Aorta (tissue), 5 donors: Measurements from ENCODE around the gene L1CAM. TPM values are rescaled to one million over a fixed set of nuclear protein-coding genes. Genes with fewer than 3 reads are reported as not detected.

Experiments
- ATAC-seq: fragments of 200-7000 bp; cut with Tn5 transposase; one replicate; pipeline ENCODE4 v1.9.1; 2022; ENCODE audit warnings: moderate library complexity; ENCODE audit not compliant: low FRiP score
- DNase-seq, 2 donors: peaks; one replicate each; pipeline ENCODE4 v3.0.0-alpha.2; 2020
- H3K27ac ChIP-seq, 2 donors: one replicate each; pipeline ENCODE4 v1.5.1; 2013; ENCODE audit warnings: low read length in 2 of 2, mild to moderate bottlenecking in 2 of 2, moderate library complexity in 2 of 2, control low read depth in 1 of 2, inconsistent platforms in 1 of 2, low read depth in 1 of 2
- H3K27me3 ChIP-seq, 2 donors: one replicate each; pipeline ENCODE4 v1.6.1; 2013; ENCODE audit warnings: control low read depth in 1 of 2, low read length in 1 of 2, mild to moderate bottlenecking in 1 of 2, moderate library complexity in 1 of 2; ENCODE audit not compliant: insufficient read depth in 2 of 2, control insufficient read depth in 1 of 2
- H3K36me3 ChIP-seq, 2 donors: one replicate each; pipeline ENCODE4 v1.6.1; 2013; ENCODE audit warnings: control low read depth in 1 of 2, low read length in 1 of 2, mild to moderate bottlenecking in 1 of 2; ENCODE audit not compliant: insufficient read depth in 2 of 2, control insufficient read depth in 1 of 2
- H3K4me1 ChIP-seq, 2 donors: one replicate each; pipeline ENCODE4 v1.6.1; 2013; ENCODE audit warnings: low read length in 2 of 2, control low read depth in 1 of 2, mild to moderate bottlenecking in 1 of 2, moderate library complexity in 1 of 2; ENCODE audit not compliant: insufficient read depth in 2 of 2, control insufficient read depth in 1 of 2
- H3K4me3 ChIP-seq, 2 donors: one replicate each; pipeline ENCODE4 v1.5.1; 2013; ENCODE audit warnings: low read length in 2 of 2, control low read depth in 1 of 2, mild to moderate bottlenecking in 1 of 2
- H3K9me3 ChIP-seq: one replicate; pipeline ENCODE4 v1.6.1; 2013; ENCODE audit warnings: mild to moderate bottlenecking, low read length; ENCODE audit not compliant: control insufficient read depth
- WGBS, 2 donors: extraction: QIAGEN DNeasy Blood & Tissue Kit; methylation state at CpG; one replicate each; pipeline ENCODE4 v1.1.7; 2013; 5-methylcytosine and 5-hydroxymethylcytosine counted together
- intact Hi-C, 2 donors: fragments of 100-400 bp; cut with DNase I; formaldehyde crosslinking; loops; one replicate each; pipeline versions ENCODE4 v1.14.2 to v1.15.0; 2022
- polyA plus RNA-seq, 2 donors: library from polyadenylated mRNA; stranded (reverse); fragments of 200-250 nt; gene quantifications; one replicate each; pipeline ENCODE4 v1.2.3, GENCODE V29; 2013
- total RNA-seq, 2 donors: library from RNA; stranded (reverse); fragmentation: NEBNext Ultra II Directional; extraction: Animal tissue kit (Norgen Biotek cat#: 25700); gene quantifications; one replicate each; pipeline ENCODE4 v1.2.1, GENCODE V29; 2021
- donor health status: healthy with polysubstance abuse.
- donor health status: Bipolar disorder and iron deficiency.
- donor health status: DM: no; HTN: no; CAD: no.
- donor health status: DM: no; HTN: no; CAD: no.
- donor health status: DM: yes; HTN: yes; CAD: no.

The L1CAM gene
- total and polyA plus RNA-seq, 4 donors, result 1.0 to 11.6 (median 4.3) TPM; not detected in 1

DNA sequence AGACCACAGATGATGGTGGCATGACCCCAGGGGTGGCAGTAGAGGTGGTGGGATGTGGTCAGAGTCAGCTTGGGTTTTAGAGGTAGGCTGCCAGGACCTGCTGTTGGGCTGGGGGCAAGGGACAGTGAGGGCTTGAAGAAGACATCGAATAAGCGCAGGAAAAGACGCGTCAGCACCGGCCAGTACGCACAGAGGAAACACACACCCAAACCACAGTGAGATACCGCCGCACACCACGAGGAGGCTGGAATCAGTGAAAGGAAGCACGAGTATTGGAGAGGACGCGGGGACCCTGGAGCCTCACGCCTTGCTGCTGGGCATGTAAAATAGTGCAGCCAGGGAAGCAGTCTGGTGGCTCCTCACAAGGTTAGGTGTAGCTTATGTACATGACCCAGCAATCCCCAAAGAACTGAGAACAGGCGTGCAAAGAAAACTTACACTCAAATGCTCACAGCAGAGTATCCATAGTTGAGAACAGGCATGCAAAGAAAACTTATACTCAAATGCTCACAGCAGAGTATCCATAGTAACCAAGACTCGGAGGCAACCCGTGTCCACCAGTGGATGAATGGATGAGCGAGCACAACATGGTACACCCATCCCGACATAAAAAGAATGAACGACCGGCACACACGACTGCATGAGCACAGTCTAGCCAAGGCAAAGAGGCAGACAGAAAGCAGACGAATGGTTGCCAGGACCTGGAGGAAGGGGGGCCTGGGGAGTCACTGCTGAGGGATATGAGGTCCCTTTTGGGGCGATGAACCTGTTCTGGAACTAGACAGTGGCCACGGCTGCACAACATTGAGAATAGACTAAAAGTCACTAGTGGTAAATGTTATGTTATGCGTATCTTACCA lies 68.9 kb downstream of the L1CAM start:
- WGBS, 2 donors, result 85 to 86% methylated on average over 25 of the region's 25 CpGs

DNA sequence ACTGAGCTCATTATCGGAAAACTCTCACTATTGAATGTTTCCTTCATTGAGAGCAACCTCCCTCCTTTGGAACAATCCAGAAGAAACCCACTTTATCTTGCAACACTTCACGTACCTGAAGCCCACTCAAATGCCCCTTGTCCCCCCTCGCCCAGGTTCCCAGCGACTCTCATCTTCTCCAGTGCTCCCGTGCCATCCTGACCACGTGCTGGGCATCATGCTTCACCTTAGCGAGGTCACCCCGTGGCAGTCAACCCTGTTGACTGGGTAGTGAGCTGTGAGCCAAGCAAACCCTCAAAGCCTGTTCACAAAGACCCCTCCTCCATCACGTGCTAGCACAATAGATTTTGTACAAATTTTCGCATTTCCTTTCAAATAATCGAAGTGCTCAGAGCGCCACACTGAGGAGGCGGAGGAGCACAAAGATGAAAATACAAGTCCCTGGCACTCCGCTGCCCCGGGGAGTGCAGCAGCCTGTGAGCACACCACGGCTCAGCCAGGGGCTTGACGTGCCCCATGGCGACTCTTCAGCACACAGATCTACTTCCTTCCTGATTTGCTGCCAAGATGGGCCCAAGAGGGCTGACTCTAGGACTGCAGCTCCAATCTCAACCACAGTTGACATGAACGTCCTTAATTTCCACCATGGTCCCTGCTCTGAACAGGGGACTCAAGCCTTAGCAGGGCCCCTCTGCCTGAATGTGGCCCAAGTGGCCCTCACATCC lies 71.2 kb downstream of the L1CAM start:
- intact Hi-C loops, result no loop called here
- WGBS, 2 donors, result 76% methylated on average over 19 of the region's 19 CpGs

More for the DNA sequence above, 68.9 kb downstream of the L1CAM start:
- no peaks in the 10 kb centered on the region for H3K36me3 ChIP-seq
- H3K27ac ChIP-seq, result no peak overlapping the region
- ATAC-seq (no peak), DNase-seq (peak in 1 of 2 donors; percentile 36)
- no peaks in the 10 kb centered on the region for H3K4me1 ChIP-seq
- no peak overlapping the region for H3K4me3 ChIP-seq
- intact Hi-C loops, result no loop called here
- H3K9me3 ChIP-seq, result no peaks in the 10 kb centered on the region
- H3K27me3 ChIP-seq, result no peaks in the 10 kb centered on the region

DNA sequence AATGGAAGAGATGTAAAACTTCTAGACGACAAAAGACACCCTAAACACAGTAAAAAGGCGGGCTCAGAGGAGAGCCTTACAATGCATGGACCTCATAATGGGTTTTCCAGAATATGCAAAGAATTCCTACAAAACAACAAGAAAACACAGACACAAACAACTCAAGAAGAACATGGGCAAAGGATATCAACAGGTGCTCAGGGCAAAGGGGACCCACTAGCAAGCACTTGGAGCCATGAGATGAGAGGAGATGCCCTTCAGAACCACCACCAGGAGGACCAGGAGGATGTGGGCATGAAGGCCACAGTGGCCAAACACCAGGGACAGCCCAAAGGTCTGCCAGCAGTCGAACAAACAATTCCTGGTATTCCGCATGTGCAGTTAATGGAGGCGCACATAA lies 72.8 kb downstream of the L1CAM start:
- Histone ChIP-seq H3K27ac (no peak overlapping the region), H3K27me3 (no peaks in the 10 kb centered on the region), H3K4me1 (no peaks in the 10 kb centered on the region), H3K4me3 (no peak overlapping the region), H3K36me3 (no peaks in the 10 kb centered on the region), H3K9me3 (no peaks in the 10 kb centered on the region)
- WGBS, 2 donors, result 90 to 91% methylated on average over 5 of the region's 5 CpGs
- intact Hi-C loops, result no loop called here
- DNase-seq, result no peak
- ATAC-seq, result no peak

More for the DNA sequence above, 71.2 kb downstream of the L1CAM start:
- Histone ChIP-seq H3K4me3 (no peak overlapping the region), H3K36me3 (no peaks in the 10 kb centered on the region), H3K9me3 (no peaks in the 10 kb centered on the region), H3K27ac (no peak overlapping the region), H3K27me3 (no peaks in the 10 kb centered on the region), H3K4me1 (no peaks in the 10 kb centered on the region)
- ATAC-seq, result no peak
- DNase-seq, result no peak

DNA sequence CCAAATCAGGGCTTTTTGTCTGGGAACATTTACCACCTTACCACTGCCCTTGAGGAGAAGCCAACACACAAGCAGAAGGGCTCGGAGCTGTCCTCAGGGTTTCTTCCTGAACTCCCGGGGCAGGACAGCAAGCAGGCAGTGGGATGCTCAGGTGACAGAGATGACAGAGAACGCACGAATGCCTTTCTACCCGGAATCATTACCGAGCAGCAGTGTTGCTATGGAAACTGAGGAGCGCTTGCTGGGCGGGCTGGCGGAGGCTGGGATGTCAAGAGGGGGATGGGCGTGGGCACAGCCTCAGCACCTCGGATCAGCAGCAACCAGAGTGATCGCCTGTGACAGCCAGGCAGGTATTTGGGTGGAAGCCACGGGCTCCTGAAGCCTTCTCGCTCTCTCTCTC lies 73.8 kb downstream of the L1CAM start:
- H3K4me3 ChIP-seq, result no peak overlapping the region
- intact Hi-C loops, result no loop called here
- no peak for DNase-seq
- no peak overlapping the region for H3K27ac ChIP-seq
- ATAC-seq, result no peak
- H3K27me3 ChIP-seq, result no peaks in the 10 kb centered on the region
- H3K9me3 ChIP-seq, result no peaks in the 10 kb centered on the region
- no peaks in the 10 kb centered on the region for H3K36me3 ChIP-seq
- no peaks in the 10 kb centered on the region for H3K4me1 ChIP-seq
- WGBS, 2 donors, result 45 to 58% methylated on average over 14 of the region's 14 CpGs

Other genes with a start within 250 kb of the L1CAM start
- not detected for gene DUSP9, start 239.0 kb downstream of the L1CAM start, total RNA-seq
- gene DUSP9, start 239.0 kb downstream of the L1CAM start, polyA plus RNA-seq, result not detected
- gene PNCK, start 212.4 kb downstream of the L1CAM start, total RNA-seq, result 1 to 10 TPM; 4.3 to 4.9 TPM
- 1 to 10 TPM in 1 of 2 donors, not detected in 1; 3.0 TPM for gene PNCK, start 212.4 kb downstream of the L1CAM start, polyA plus RNA-seq
- gene SLC6A8, start 198.2 kb downstream of the L1CAM start, total RNA-seq, result 10 to 100 TPM; 16.2 to 26.7 TPM
- 10 to 100 TPM; 13.9 to 14.7 TPM for gene SLC6A8, start 198.2 kb downstream of the L1CAM start, polyA plus RNA-seq
- 100 to 1,000 TPM; 118 to 130 TPM for gene BCAP31, start 161.8 kb downstream of the L1CAM start, total RNA-seq
- 100 to 1,000 TPM; 101 to 128 TPM for gene BCAP31, start 161.8 kb downstream of the L1CAM start, polyA plus RNA-seq
- 10 to 100 TPM; 11.4 to 15.8 TPM for gene ABCD1, start 161.3 kb downstream of the L1CAM start, total RNA-seq
- 1 to 10 TPM; 8.8 to 9.9 TPM for gene ABCD1, start 161.3 kb downstream of the L1CAM start, polyA plus RNA-seq
- 10 to 100 TPM; 18.0 to 18.7 TPM for gene PLXNB3, start 121.9 kb downstream of the L1CAM start, total RNA-seq
- gene PLXNB3, start 121.9 kb downstream of the L1CAM start, polyA plus RNA-seq, result 10 to 100 TPM in 1 of 2 donors, under 1 TPM in 1; 0.38 to 31.4 TPM
- gene SRPK3, start 105.1 kb downstream of the L1CAM start, total RNA-seq, result 1 to 10 TPM; 5.4 to 8.0 TPM
- gene SRPK3, start 105.1 kb downstream of the L1CAM start, polyA plus RNA-seq, result 10 to 100 TPM in 1 of 2 donors, 1 to 10 TPM in 1; 1.1 to 11.0 TPM
- 10 to 100 TPM; 46.8 to 48.4 TPM for gene IDH3G, start 91.8 kb downstream of the L1CAM start, total RNA-seq
- gene IDH3G, start 91.8 kb downstream of the L1CAM start, polyA plus RNA-seq, result 10 to 100 TPM; 33.3 to 72.5 TPM
- 100 to 1,000 TPM; 182 TPM for gene SSR4, start 91.5 kb downstream of the L1CAM start, total RNA-seq
- gene SSR4, start 91.5 kb downstream of the L1CAM start, polyA plus RNA-seq, result 100 to 1,000 TPM; 401 to 633 TPM
- 10 to 100 TPM; 11.9 to 19.2 TPM for gene PDZD4, start 55.6 kb downstream of the L1CAM start, total RNA-seq
- gene PDZD4, start 55.6 kb downstream of the L1CAM start, polyA plus RNA-seq, result 10 to 100 TPM in 1 of 2 donors, 1 to 10 TPM in 1; 4.4 to 27.3 TPM
- 1 to 10 TPM; 3.0 to 4.6 TPM for gene AVPR2, start 18.5 kb upstream of the L1CAM start, total RNA-seq
- gene AVPR2, start 18.5 kb upstream of the L1CAM start, polyA plus RNA-seq, result under 1 TPM in 1 of 2 donors, not detected in 1; 0.23 TPM
- 10 to 100 TPM; 36.0 to 81.3 TPM for gene ARHGAP4, start 40.1 kb upstream of the L1CAM start, total RNA-seq
- gene ARHGAP4, start 40.1 kb upstream of the L1CAM start, polyA plus RNA-seq, result 10 to 100 TPM; 13.5 to 31.9 TPM
- gene NAA10, start 48.9 kb upstream of the L1CAM start, total RNA-seq, result 10 to 100 TPM; 70.2 to 87.3 TPM
- gene NAA10, start 48.9 kb upstream of the L1CAM start, polyA plus RNA-seq, result 100 to 1,000 TPM in 1 of 2 donors, 10 to 100 TPM in 1; 81.8 to 287 TPM
- gene RENBP, start 58.5 kb upstream of the L1CAM start, total RNA-seq, result 10 to 100 TPM; 13.1 to 20.9 TPM
- gene RENBP, start 58.5 kb upstream of the L1CAM start, polyA plus RNA-seq, result 10 to 100 TPM; 10.5 to 14.5 TPM
- 10 to 100 TPM; 41.6 to 41.8 TPM for gene HCFC1, start 85.6 kb upstream of the L1CAM start, total RNA-seq
- 10 to 100 TPM in 1 of 2 donors, 1 to 10 TPM in 1; 6.5 to 20.3 TPM for gene HCFC1, start 85.6 kb upstream of the L1CAM start, polyA plus RNA-seq
- 1 to 10 TPM; 3.8 to 8.6 TPM for gene TMEM187, start 86.6 kb upstream of the L1CAM start, total RNA-seq
- 1 to 10 TPM; 2.5 to 6.3 TPM for gene TMEM187, start 86.6 kb upstream of the L1CAM start, polyA plus RNA-seq
- 10 to 100 TPM; 62.3 to 78.3 TPM for gene IRAK1, start 133.7 kb upstream of the L1CAM start, total RNA-seq
- gene IRAK1, start 133.7 kb upstream of the L1CAM start, polyA plus RNA-seq, result 10 to 100 TPM; 45.9 to 60.5 TPM
- gene MECP2, start 211.5 kb upstream of the L1CAM start, total RNA-seq, result 10 to 100 TPM; 73.5 to 80.7 TPM
- gene MECP2, start 211.5 kb upstream of the L1CAM start, polyA plus RNA-seq, result 10 to 100 TPM; 10.4 to 24.9 TPM